ENCODE measurements around the gene RYR1. TPM values are rescaled to one million over a fixed set of nuclear protein-coding genes. Genes with fewer than 3 reads are reported as not detected.
"Not testable (repeated sequence)": the region's sequence is repeated elsewhere in the genome, so short reads cannot be mapped to it uniquely, and the experiment has no call there.

Gene RYR1
- total RNA-seq, 3 donors from 2014 or later = 0.46 to 2.5 (median 1.3) TPM

GRCh38 chr19:38425222-38425809 lies 8.2 kb upstream of the RYR1 start:
- H3K4me1 ChIP-seq (ENCODE audit: low read depth) = no peaks in the 10 kb centered on the region
- H3K9me3 ChIP-seq = no peaks in the 10 kb centered on the region
- intact Hi-C loops (cut with DNase I, micrococcal nuclease) = no loop called here
- no peak overlapping the region for H3K4me3 ChIP-seq
- no peak for TF ChIP-seq CTCF (IDR thresholded peaks at IDR 0.05)
- DNase-seq = no peak
- ATAC-seq = peak; percentile 18
- no peaks in the 10 kb centered on the region for H3K36me3 ChIP-seq (ENCODE audit: low read depth)

GRCh38 chr19:38425810-38426466 lies 7.6 kb upstream of the RYR1 start, which contains the start of gene RASGRP4:
TSS of gene RASGRP4 (minus strand) at chr19:38426219. CDS start at chr19:38426091, 128 bp downstream.
- H3K36me3 ChIP-seq (ENCODE audit: low read depth) = no peaks in the 10 kb centered on the region
- ATAC-seq (peak; percentile 52), DNase-seq (peak in 2 of 3 donors; percentile 40 to 66)
- H3K4me1 ChIP-seq (ENCODE audit: low read depth) = no peaks in the 10 kb centered on the region
- no peaks in the 10 kb centered on the region for H3K9me3 ChIP-seq
- intact Hi-C loops (cut with DNase I, micrococcal nuclease) = no loop called here
- no peak for TF ChIP-seq CTCF (IDR thresholded peaks at IDR 0.05)
- no peak within 1 kb of the TSS for H3K4me3 ChIP-seq

- ATAC-seq; H3K4me1 ChIP-seq (ENCODE audit: low read depth); intact Hi-C loops (cut with DNase I, micrococcal nuclease); H3K4me3 ChIP-seq; DNase-seq; H3K9me3 ChIP-seq; H3K36me3 ChIP-seq (ENCODE audit: low read depth): not testable (repeated sequence)
These were observed 6.3 kb upstream of the RYR1 start for GRCh38 chr19:38427035-38427677.

GRCh38 chr19:38429055-38429810 lies 4.3 kb upstream of the RYR1 start:
- Histone ChIP-seq H3K4me1 (ENCODE audit: low read depth) (no peaks in the 10 kb centered on the region), H3K9me3 (no peaks in the 10 kb centered on the region), H3K4me3 (no peak overlapping the region), H3K36me3 (ENCODE audit: low read depth) (no peaks in the 10 kb centered on the region)
- no peak for TF ChIP-seq CTCF (IDR thresholded peaks at IDR 0.05)
- intact Hi-C loops (cut with DNase I, micrococcal nuclease) = no loop called here
- ATAC-seq = no peak
- no peak for DNase-seq

GRCh38 chr19:38429811-38430156 lies 3.7 kb upstream of the RYR1 start:
- no peaks in the 10 kb centered on the region for H3K36me3 ChIP-seq (ENCODE audit: low read depth)
- intact Hi-C loops (cut with DNase I, micrococcal nuclease) = no loop called here
- no peaks in the 10 kb centered on the region for H3K9me3 ChIP-seq
- DNase-seq = no peak
- ATAC-seq = no peak
- no peaks in the 10 kb centered on the region for H3K4me1 ChIP-seq (ENCODE audit: low read depth)
- no peak overlapping the region for H3K4me3 ChIP-seq
- TF ChIP-seq CTCF (IDR thresholded peaks at IDR 0.05) = no peak

- no peak overlapping the region for H3K4me3 ChIP-seq
- intact Hi-C loops (cut with DNase I, micrococcal nuclease) = no loop called here
- ATAC-seq = no peak
- H3K4me1 ChIP-seq (ENCODE audit: low read depth) = no peaks in the 10 kb centered on the region
- no peak for TF ChIP-seq CTCF (IDR thresholded peaks at IDR 0.05)
- H3K9me3 ChIP-seq = no peaks in the 10 kb centered on the region
- no peak for DNase-seq
- no peaks in the 10 kb centered on the region for H3K36me3 ChIP-seq (ENCODE audit: low read depth)
These were observed 2.6 kb upstream of the RYR1 start for GRCh38 chr19:38430931-38431330.

Data from mucosa of descending colon (tissue), 3 donors.